Gastrocnemius medialis (tissue), 4 donors: Measurements from ENCODE around the gene RNASE12. TPM values are rescaled to one million over a fixed set of nuclear protein-coding genes. Genes with fewer than 3 reads are reported as not detected.

Experiments used
- ATAC-seq, 2 donors: fragments of 150-250 bp; one replicate each; pipeline ENCODE4 v1.9.1; 2016
- DNase-seq, 2 donors: peaks; one replicate each; pipeline ENCODE4 v3.0.0-alpha.2; 2019
- H3K27ac ChIP-seq, 4 donors: fragments of 200-600 bp; sonication (generic); 1 replicate in 1 of 4; 2 replicates in 3 of 4; pipeline ENCODE4 v1.5.1; 2016 to 2018; ENCODE audit warnings: mild to moderate bottlenecking in 2 of 4, moderate library complexity in 1 of 4
- H3K27me3 ChIP-seq, 3 donors: fragments of 200-600 bp; sonication (generic) in 2 of 3; 1 replicate in 1 of 3; 2 replicates in 2 of 3; pipeline versions ENCODE4 v1.5.1 to v1.6.0; 2016 to 2019; ENCODE audit warnings: mild to moderate bottlenecking in 1 of 3, moderate library complexity in 1 of 3
- H3K36me3 ChIP-seq, 2 donors: fragments of 200-600 bp; sonication (generic) in 1 of 2; one replicate each; pipeline ENCODE4 v1.5.1; 2017 to 2018
- H3K4me1 ChIP-seq, 2 donors: fragments of 200-600 bp; sonication (generic) in 1 of 2; one replicate each; pipeline ENCODE4 v1.5.1; 2016 to 2017; ENCODE audit warnings: mild to moderate bottlenecking in 2 of 2
- H3K4me3 ChIP-seq, 4 donors: fragments of 200-600 bp; sonication (generic) in 3 of 4; 1 replicate in 1 of 4; 2 replicates in 3 of 4; pipeline ENCODE4 v1.5.1; 2016 to 2019; ENCODE audit warnings: mild to moderate bottlenecking in 2 of 4
- H3K9me3 ChIP-seq, 3 donors: fragments of 200-600 bp; sonication (generic) in 2 of 3; 1 replicate in 1 of 3; 2 replicates in 2 of 3; pipeline ENCODE4 v1.5.1; 2016 to 2019
- CTCF ChIP-seq, 5 experiments: fragments of 450-650 bp in 3 of 5; fragments of 200-600 bp in 2 of 5; sonication (generic) in 2 of 5; IDR thresholded peaks in 4 of 5; conservative IDR thresholded peaks in 1 of 5; 1 replicate in 4 of 5; 2 replicates in 1 of 5; pipeline ENCODE4 v1.5.1; 2016 to 2019; ENCODE audit warnings: antibody characterized with exemption in 5 of 5, mild to moderate bottlenecking in 3 of 5, moderate library complexity in 3 of 5
- POLR2A ChIP-seq, 2 donors: fragments of 450-650 bp; IDR thresholded peaks; one replicate each; pipeline ENCODE4 v1.6.1; 2017; ENCODE audit warnings: antibody characterized with exemption in 2 of 2, mild to moderate bottlenecking in 2 of 2, moderate library complexity in 2 of 2
- in situ Hi-C, 4 donors: fragments of 200-750 bp; cut with MboI; loops; one replicate each; pipeline versions ENCODE4 v1.15.0 to v1.8.0; 2017; ENCODE audit warnings: low sequenced_read_pairs in 4 of 4
- intact Hi-C: fragments of 100-400 bp; cut with DNase I; formaldehyde crosslinking; loops from one replicate; pipeline ENCODE4 v1.15.1; 2023; ENCODE audit warnings: low total_unique reads
- total RNA-seq, 4 donors: library from RNA; depleted of rRNA; stranded (reverse); fragments of >200 nt; gene quantifications; one replicate each; pipeline versions ENCODE4 v1.1.0 to v1.2.3, GENCODE V29; 2016

Gene RNASE12
- total RNA-seq, 4 donors from 2014 or later = not detected

GRCh38 chr14:20559461-20559904 lies 31.7 kb downstream of the RNASE12 start:
- intact Hi-C loops = no loop called here
- in situ Hi-C loops = no loop called here
- Histone ChIP-seq H3K27me3 (no peaks in the 10 kb centered on the region), H3K4me3 (no peak overlapping the region), H3K9me3 (no peaks in the 10 kb centered on the region), H3K27ac (no peak overlapping the region), H3K4me1 (no peaks in the 10 kb centered on the region), H3K36me3 (no peaks in the 10 kb centered on the region)
- ATAC-seq (no peak), DNase-seq (no peak)
- no peak for TF ChIP-seq CTCF (IDR thresholded peaks at IDR 0.05 in 4 of 5, conservative IDR thresholded peaks at IDR 0.05 in 1 of 5)
- TF ChIP-seq POLR2A (IDR thresholded peaks at IDR 0.05) = no peak

GRCh38 chr14:20557212-20557542 lies 34.0 kb downstream of the RNASE12 start:
- no peaks in the 10 kb centered on the region for H3K36me3 ChIP-seq
- H3K27ac ChIP-seq = no peak overlapping the region
- H3K9me3 ChIP-seq = no peaks in the 10 kb centered on the region
- no peak overlapping the region for H3K4me3 ChIP-seq
- intact Hi-C loops (no loop called here), in situ Hi-C loops (no loop called here)
- ATAC-seq = no peak
- TF ChIP-seq POLR2A (IDR thresholded peaks at IDR 0.05) = no peak
- no peak for TF ChIP-seq CTCF (IDR thresholded peaks at IDR 0.05 in 4 of 5, conservative IDR thresholded peaks at IDR 0.05 in 1 of 5)
- H3K27me3 ChIP-seq = no peaks in the 10 kb centered on the region
- no peaks in the 10 kb centered on the region for H3K4me1 ChIP-seq
- no peak for DNase-seq

GRCh38 chr14:20556500-20557211 lies 34.5 kb downstream of the RNASE12 start:
- DNase-seq (no peak), ATAC-seq (no peak)
- Histone ChIP-seq H3K27ac (no peak overlapping the region), H3K36me3 (no peaks in the 10 kb centered on the region), H3K4me1 (no peaks in the 10 kb centered on the region), H3K9me3 (no peaks in the 10 kb centered on the region), H3K27me3 (no peaks in the 10 kb centered on the region), H3K4me3 (no peak overlapping the region)
- intact Hi-C loops (no loop called here), in situ Hi-C loops (no loop called here)
- TF ChIP-seq CTCF (IDR thresholded peaks at IDR 0.05 in 4 of 5, conservative IDR thresholded peaks at IDR 0.05 in 1 of 5) = no peak
- TF ChIP-seq POLR2A (IDR thresholded peaks at IDR 0.05) = no peak

GRCh38 chr14:20555845-20556244 lies 35.3 kb downstream of the RNASE12 start:
- H3K9me3 ChIP-seq = no peaks in the 10 kb centered on the region
- ATAC-seq = no peak

GRCh38 chr14:20553024-20553423 lies 38.2 kb downstream of the RNASE12 start:
- no peaks in the 10 kb centered on the region for H3K4me1 ChIP-seq
- no peaks in the 10 kb centered on the region for H3K9me3 ChIP-seq
- H3K27me3 ChIP-seq = no peaks in the 10 kb centered on the region
- no peak overlapping the region for H3K27ac ChIP-seq
- no peak for ATAC-seq
- no peak overlapping the region for H3K4me3 ChIP-seq
- no peaks in the 10 kb centered on the region for H3K36me3 ChIP-seq
- DNase-seq = no peak
- intact Hi-C loops = no loop called here
- in situ Hi-C loops = no loop called here
- TF ChIP-seq POLR2A (IDR thresholded peaks at IDR 0.05) (no peak), CTCF (IDR thresholded peaks at IDR 0.05 in 4 of 5, conservative IDR thresholded peaks at IDR 0.05 in 1 of 5) (no peak)

More at GRCh38 chr14:20555845-20556244, 35.3 kb downstream of the RNASE12 start:
- Histone ChIP-seq H3K36me3 (no peaks in the 10 kb centered on the region), H3K4me1 (no peaks in the 10 kb centered on the region), H3K4me3 (no peak overlapping the region), H3K27me3 (no peaks in the 10 kb centered on the region), H3K27ac (no peak overlapping the region)
- TF ChIP-seq POLR2A (IDR thresholded peaks at IDR 0.05) = no peak
- in situ Hi-C loops = no loop called here
- intact Hi-C loops = no loop called here
- DNase-seq = no peak
